Measurements from ENCODE around the gene SLC15A4. TPM values are rescaled to one million over a fixed set of nuclear protein-coding genes. Genes with fewer than 3 reads are reported as not detected.

Gene SLC15A4
- 20.6 TPM for total RNA-seq (2021; ENCODE audit: unreplicated experiment)
- polyA plus RNA-seq (2012) = 13.6 and 14.7 TPM in 2 replicates
- percentile 79 among the genes with signal in this experiment for Bru-seq, nascent RNA
- percentile 74 among the genes with signal in this experiment for BruChase-seq, experiment 1, labeled RNA remaining after a 6-hour chase
- percentile 68 among the genes with signal in this experiment for BruChase-seq, experiment 2, labeled RNA remaining after a 2-hour chase
- long read RNA-seq, transcript SLC15A4-201 (8 exons, 2,779 nt) = major isoform, 98 of 134 reads
- long read RNA-seq, transcript SLC15A4-204 (7 exons, 2,402 nt) = minor isoform, 12 of 134 reads
- long read RNA-seq, partial matches to known transcripts = 4 of 134 reads
- long read RNA-seq, other reads (novel, unspliced or antisense) = 18 of 134 reads

DNA sequence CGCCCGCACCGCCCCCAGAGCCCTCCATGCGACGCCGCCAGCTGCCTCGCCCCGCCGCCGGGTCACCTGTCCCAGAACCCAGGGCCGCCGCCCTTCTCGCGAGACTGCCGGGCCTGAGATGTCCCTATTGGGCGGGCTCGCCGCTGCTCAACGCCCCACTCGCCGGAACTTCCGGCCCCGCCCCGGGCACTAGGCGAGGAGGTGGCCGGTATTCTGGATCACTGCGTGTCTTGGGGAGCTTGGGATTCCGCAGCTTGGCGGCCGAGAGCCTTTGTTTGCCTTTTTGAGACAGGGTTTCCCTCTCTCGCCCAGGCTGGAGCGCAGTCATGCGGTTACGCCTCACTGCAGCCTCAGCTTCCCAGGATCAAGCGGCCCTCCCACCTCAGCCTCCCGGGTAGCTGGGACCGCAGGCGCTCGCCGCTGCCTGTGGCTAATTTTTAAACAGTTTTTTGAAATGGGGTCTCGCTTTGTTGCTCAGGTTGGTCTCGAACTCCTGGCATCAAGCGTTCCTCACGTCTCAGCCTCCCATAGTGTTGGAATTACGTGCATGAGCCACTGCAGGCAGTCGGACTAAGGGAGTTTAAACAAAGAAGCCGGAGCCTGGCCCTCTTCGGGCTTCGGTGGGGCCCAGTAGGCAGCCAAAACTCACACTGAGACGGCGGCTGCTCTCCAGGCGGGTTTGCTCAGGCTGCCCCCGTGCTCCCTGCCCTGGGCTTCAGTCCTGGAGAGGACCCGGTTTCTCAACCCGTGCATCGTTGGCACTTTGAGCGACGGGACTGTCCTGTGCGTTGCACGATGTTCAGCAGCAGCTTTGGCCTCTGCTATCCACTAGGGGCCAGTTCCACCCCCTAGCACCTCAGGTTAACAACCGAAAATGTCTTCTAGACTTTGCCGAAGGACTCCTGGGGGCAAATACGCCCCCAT, at the start of gene SLC15A4:
Gene SLC15A4 (minus strand): TSS at position 43 of the 924 bp plus-strand sequence. CDS start 15 bp downstream, at position 28.
- intact Hi-C loops (cut with micrococcal nuclease) = loop anchor here (5.0 kb wide), 1 partner anchor 42 kb away; no protein-coding TSS in a partner anchor
- Histone ChIP-seq H3K4me3 (replicated peaks in 1 of 2; ENCODE audit: low read depth in 1 of 2, low read length in 2 of 2) (peak within 1 kb of the TSS; percentile 90 to 94), H3K27ac (ENCODE audit: low read depth, low read length) (peak within 1 kb of the TSS; percentile 95), H3K9me3 (ENCODE audit: control insufficient read depth in 1 of 2, insufficient read depth in 1 of 2, low read depth in 1 of 2, low read length in 2 of 2) (no peaks in the 10 kb centered on the region), H3K36me3 (ENCODE audit: control insufficient read depth in 1 of 2, insufficient read depth in 2 of 2, low read length in 2 of 2) (0 out of 4 replicates have a peak, but pooled peaks cover 0 to 3% of the 10 kb centered on the region in 2 experiments), H3K9me2 (ENCODE audit: insufficient read depth) (no peaks in the 10 kb centered on the region), H3K4me2 (ENCODE audit: low read length) (peak within 1 kb of the TSS; percentile 95), H2AFZ (ENCODE audit: low read depth, low read length, poor library complexity, severe bottlenecking) (peak within 1 kb of the TSS; percentile 90), H3K4me1 (ENCODE audit: control insufficient read depth in 1 of 2, insufficient read depth in 2 of 2, low read length in 2 of 2) (peaks cover 0 to 11% of the 10 kb centered on the region in 2 experiments; a peak in 2 of 4 replicates), H4K20me1 (ENCODE audit: insufficient read depth) (no peaks in the 10 kb centered on the region), H3K9ac (ENCODE audit: low read length) (peak within 1 kb of the TSS; percentile 89), H3K79me2 (ENCODE audit: insufficient read depth, low read length) (peaks cover 43% of the 10 kb centered on the region), H3K27me3 (ENCODE audit: insufficient read depth, low read length) (no peaks in the 10 kb centered on the region)
- TF ChIP-seq SIN3A (IDR thresholded peaks at IDR 0.05; ENCODE audit: low read depth) (peak; percentile 69), POLR2AphosphoS5 (IDR thresholded peaks at IDR 0.05; ENCODE audit: low read depth, low read length) (peak; percentile 99), ELF1 (IDR thresholded peaks at IDR 0.05; ENCODE audit: borderline replicate concordance, low read depth) (no peak), YY1 (IDR thresholded peaks at IDR 0.05; ENCODE audit: extremely low read depth, insufficient replicate concordance, low read depth, low read length) (peak; percentile 57), SP1 (IDR thresholded peaks at IDR 0.05; ENCODE audit: low read depth) (peak; percentile 87), RAD21 (IDR thresholded peaks at IDR 0.05; ENCODE audit: low read depth) (no peak), CBX3 (IDR thresholded peaks at IDR 0.05; ENCODE audit: low read depth) (peak; percentile 4; the same call in 1 of the 2 replicates), POLR2A (IDR thresholded peaks at IDR 0.05; ENCODE audit: borderline replicate concordance, extremely low read depth, insufficient read depth, insufficient read length) (peak; percentile 70), TCF7L2 (IDR thresholded peaks at IDR 0.05; ENCODE audit: borderline replicate concordance, extremely low read depth, insufficient read depth, insufficient read length) (no peak)
- TF ChIP-seq, protein P1, sequence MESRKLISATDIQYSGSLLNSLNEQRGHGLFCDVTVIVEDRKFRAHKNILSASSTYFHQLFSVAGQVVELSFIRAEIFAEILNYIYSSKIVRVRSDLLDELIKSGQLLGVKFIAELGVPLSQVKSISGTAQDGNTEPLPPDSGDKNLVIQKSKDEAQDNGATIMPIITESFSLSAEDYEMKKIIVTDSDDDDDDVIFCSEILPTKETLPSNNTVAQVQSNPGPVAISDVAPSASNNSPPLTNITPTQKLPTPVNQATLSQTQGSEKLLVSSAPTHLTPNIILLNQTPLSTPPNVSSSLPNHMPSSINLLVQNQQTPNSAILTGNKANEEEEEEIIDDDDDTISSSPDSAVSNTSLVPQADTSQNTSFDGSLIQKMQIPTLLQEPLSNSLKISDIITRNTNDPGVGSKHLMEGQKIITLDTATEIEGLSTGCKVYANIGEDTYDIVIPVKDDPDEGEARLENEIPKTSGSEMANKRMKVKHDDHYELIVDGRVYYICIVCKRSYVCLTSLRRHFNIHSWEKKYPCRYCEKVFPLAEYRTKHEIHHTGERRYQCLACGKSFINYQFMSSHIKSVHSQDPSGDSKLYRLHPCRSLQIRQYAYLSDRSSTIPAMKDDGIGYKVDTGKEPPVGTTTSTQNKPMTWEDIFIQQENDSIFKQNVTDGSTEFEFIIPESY (IDR thresholded peaks at IDR 0.05; ENCODE audit: extremely low read depth, insufficient replicate concordance, low read length) = peak; percentile 98
- TF ChIP-seq, protein P2, sequence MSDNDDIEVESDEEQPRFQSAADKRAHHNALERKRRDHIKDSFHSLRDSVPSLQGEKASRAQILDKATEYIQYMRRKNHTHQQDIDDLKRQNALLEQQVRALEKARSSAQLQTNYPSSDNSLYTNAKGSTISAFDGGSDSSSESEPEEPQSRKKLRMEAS (IDR thresholded peaks at IDR 0.05) = peak; percentile 67
- TF ChIP-seq, protein P3, sequence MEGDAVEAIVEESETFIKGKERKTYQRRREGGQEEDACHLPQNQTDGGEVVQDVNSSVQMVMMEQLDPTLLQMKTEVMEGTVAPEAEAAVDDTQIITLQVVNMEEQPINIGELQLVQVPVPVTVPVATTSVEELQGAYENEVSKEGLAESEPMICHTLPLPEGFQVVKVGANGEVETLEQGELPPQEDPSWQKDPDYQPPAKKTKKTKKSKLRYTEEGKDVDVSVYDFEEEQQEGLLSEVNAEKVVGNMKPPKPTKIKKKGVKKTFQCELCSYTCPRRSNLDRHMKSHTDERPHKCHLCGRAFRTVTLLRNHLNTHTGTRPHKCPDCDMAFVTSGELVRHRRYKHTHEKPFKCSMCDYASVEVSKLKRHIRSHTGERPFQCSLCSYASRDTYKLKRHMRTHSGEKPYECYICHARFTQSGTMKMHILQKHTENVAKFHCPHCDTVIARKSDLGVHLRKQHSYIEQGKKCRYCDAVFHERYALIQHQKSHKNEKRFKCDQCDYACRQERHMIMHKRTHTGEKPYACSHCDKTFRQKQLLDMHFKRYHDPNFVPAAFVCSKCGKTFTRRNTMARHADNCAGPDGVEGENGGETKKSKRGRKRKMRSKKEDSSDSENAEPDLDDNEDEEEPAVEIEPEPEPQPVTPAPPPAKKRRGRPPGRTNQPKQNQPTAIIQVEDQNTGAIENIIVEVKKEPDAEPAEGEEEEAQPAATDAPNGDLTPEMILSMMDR (IDR thresholded peaks at IDR 0.05 in 2 of 3, conservative IDR thresholded peaks at IDR 0.05 in 1 of 3; ENCODE audit: borderline replicate concordance in 1 of 3, insufficient read depth in 1 of 3, low read depth in 2 of 3, low read length in 2 of 3) = peak in 1 of 3 experiments; percentile 20; a peak in 2 of 6 replicates
- ATAC-seq (peak; percentile 92), DNase-seq (ENCODE audit: low read depth, low spot score) (peak; percentile 80)
- ChIA-PET POLR2A (interaction anchor here (0.9 kb wide), 2 partner anchors 9 to 14 kb away, joined by 3 read pairs; no protein-coding TSS in a partner anchor), CTCF (no interaction called here), RAD21 (ENCODE audit: low non-redundant PET in 1 of 2, low total read pairs in 2 of 2, uncharacterized antibody in 2 of 2, unreplicated experiment in 2 of 2) (interaction anchor here in 1 of 2 experiments (0.6 kb wide), 1 partner anchor 95 kb away, joined by 3 read pairs; no protein-coding TSS in a partner anchor)
- BruUV-seq (replicated peaks) = TSS peak; percentile 87
